ENCODE measurements around the gene MYBPHL. TPM values are rescaled to one million over a fixed set of nuclear protein-coding genes. Genes with fewer than 3 reads are reported as not detected.
A peak's percentile ranks its signal among the peaks of the same experiment; 100 is the strongest.

The MYBPHL gene
- total RNA-seq, 2 donors from 2014 or later: 0.29 TPM; not detected in 1

GRCh38 chr1:109269981-109270622, 36.7 kb downstream of the MYBPHL start:
- intact Hi-C loops (cut with DNase I): loop anchor here in 1 of 2 donors (10.0 kb wide), 1 partner anchor 265 kb away; the partner anchor contains the start of gene GPR61
- DNase-seq (ENCODE audit: low spot score): peak; percentile 78

DNA sequence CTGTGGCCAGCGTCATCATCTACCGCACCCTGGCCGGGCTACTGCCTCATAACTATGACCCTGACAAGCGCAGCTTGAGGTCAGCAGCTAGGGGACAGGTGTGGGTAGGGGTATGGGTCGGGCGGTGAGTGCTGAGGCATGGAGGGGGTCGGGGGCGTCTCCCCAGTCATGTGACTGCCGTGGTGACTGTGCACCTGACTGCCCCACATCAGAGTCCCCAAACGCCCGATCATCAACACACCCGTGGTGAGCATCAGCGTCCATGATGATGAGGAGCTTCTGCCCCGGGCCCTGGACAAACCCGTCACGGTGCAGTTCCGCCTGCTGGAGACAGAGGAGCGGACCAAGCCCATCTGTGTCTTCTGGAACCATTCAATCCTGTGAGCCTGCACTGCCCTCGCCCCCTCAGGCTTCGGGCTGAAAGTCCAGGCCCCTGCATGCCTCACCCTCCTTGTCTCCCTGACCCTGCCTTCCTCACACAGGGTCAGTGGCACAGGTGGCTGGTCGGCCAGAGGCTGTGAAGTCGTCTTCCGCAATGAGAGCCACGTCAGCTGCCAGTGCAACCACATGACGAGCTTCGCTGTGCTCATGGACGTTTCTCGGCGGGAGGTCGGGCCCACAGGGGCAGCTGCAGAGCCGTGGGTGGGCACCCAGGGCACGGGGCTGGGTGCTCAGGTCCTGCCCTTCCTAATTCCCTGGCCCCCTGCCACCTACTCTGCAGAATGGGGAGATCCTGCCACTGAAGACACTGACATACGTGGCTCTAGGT, 37.4 kb downstream of the MYBPHL start:
- intact Hi-C loops (cut with DNase I): loop anchor here in 1 of 2 donors (10.0 kb wide), 1 partner anchor 265 kb away; the partner anchor contains the start of gene GPR61
- DNase-seq (ENCODE audit: low spot score): peak; percentile 71

DNA sequence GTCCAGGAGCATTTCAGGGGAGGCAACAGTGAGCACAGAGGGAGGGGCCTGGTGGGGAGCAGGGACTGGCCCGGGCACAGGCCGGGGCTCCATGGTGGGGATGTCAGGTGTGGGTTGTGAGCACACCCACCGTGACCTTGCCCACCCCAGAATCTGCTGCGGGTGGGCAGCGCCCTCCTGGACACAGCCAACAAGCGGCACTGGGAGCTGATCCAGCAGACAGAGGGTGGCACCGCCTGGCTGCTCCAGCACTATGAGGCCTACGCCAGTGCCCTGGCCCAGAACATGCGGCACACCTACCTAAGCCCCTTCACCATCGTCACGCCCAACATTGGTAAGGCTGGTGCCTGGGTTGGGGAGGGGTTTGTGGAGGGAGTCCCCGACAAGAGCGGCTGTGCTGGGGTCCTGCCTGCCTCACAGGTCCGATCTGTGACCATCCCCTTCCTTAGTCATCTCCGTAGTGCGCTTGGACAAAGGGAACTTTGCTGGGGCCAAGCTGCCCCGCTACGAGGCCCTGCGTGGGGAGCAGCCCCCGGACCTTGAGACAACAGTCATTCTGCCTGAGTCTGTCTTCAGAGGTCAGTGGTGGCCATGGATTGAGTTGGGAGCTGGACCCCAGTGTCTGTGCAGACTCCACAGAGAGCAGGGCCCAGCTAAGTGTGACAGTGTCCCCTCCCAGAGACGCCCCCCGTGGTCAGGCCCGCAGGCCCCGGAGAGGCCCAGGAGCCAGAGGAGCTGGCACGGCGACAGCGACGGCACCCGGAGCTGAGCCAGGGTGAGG, 38.2 kb downstream of the MYBPHL start:
- intact Hi-C loops (cut with DNase I): loop anchor here in 1 of 2 donors (10.0 kb wide), 1 partner anchor 266 kb away; the partner anchor contains the start of gene GPR61
- DNase-seq (ENCODE audit: low spot score): no peak

DNA sequence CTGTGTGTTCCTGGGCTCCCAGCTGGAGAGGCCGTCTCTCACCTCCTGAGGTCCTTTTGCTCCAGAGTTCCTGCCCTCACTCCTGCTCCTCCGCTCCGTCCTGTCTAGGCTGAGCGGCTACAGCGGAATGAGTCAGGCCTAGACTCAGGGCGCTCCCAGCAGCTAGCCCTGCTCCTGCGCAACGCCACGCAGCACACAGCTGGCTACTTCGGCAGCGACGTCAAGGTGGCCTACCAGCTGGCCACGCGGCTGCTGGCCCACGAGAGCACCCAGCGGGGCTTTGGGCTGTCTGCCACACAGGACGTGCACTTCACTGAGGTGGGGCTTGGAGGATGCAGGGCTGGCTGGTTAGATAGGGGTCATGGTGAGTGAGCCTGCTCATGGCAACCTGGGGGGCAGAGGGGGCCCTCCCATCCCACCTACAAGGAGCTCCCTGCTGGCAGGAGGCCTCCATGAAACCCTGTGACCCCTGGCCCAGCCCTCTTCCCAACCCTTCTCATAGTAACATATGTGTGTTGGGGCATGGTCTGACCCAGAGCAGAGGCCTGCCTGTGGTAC, 39.0 kb downstream of the MYBPHL start:
- no peak for DNase-seq (ENCODE audit: low spot score)
- intact Hi-C loops (cut with DNase I): loop anchor here in 1 of 2 donors (10.0 kb wide), 1 partner anchor 267 kb away; the partner anchor contains the start of gene GPR61

DNA sequence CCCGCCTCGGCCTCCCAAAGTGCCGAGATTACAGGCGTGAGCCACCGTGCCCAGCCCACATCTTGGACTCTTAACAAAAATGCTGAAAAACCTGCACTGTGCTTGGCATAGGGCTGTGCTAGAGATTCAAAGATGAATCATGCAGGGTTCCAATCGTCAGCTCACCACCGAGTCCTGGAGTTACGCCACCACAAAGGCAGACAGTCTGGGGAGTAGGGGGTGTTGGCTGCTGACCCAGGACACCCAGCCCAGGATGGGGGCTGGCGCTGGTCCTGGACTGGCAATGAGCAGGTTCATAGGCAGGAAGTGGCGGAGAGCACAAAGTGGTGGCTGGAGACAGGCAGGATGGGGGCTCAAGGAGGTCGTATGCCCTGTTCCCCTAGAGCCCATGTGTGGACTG, 39.8 kb downstream of the MYBPHL start:
- no peak for DNase-seq (ENCODE audit: low spot score)
- intact Hi-C loops (cut with DNase I): loop anchor here in 1 of 2 donors (10.0 kb wide), 1 partner anchor 268 kb away; the partner anchor contains the start of gene GPR61

DNA sequence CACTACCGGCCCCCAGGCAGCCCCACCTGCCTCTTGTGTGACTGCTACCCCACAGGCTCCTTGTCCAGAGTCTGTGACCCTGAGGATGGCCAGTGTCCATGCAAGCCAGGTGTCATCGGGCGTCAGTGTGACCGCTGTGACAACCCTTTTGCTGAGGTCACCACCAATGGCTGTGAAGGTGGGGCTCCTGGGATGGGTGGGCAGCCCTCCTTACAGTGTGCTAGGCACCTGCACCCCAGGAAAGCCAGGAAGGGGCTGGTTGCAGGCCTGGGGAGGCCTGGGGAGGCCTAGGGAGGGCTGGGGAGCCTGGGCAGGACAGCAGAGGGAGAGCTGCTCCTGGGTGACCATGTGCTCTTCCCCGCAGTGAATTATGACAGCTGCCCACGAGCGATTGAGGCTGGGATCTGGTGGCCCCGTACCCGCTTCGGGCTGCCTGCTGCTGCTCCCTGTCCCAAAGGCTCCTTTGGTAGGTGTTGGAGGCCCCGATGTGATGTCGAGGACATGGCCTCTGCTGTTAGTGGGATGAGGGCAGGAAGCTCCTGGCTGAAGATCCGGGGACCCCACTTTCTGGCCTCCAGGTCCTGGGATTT, 41.0 kb downstream of the MYBPHL start:
- DNase-seq (ENCODE audit: low spot score): no peak
- intact Hi-C loops (cut with DNase I): loop anchor here in 1 of 2 donors (10.0 kb wide), 1 partner anchor 269 kb away; the partner anchor contains the start of gene GPR61

DNA sequence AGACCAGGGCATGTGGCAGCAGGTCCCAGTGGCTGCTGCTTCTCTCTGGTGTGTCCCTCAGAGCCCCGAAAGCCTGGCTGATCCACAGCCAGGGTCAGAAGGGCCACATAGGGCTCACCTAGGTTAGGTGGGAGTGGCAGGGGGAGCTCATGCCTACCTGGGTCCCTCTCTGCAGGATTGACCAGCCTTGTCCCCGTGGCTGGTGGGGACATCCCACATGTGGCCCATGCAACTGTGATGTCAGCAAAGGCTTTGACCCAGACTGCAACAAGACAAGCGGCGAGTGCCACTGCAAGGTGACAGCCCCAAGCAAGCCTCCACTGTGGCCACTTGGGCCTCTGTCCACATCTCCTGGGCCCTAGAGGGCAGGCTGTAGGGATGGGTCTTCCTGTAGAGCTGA, 41.8 kb downstream of the MYBPHL start:
- intact Hi-C loops (cut with DNase I): loop anchor here in 1 of 2 donors (10.0 kb wide), 1 partner anchor 270 kb away; the partner anchor contains the start of gene GPR61
- DNase-seq (ENCODE audit: low spot score): no peak

- intact Hi-C loops (cut with DNase I): loop anchor here (1.0 to 10.0 kb wide), 3 partner anchors 48 to 270 kb away; partner anchors contain the start of gene GPR61 (in 1 of the 2)
- DNase-seq (ENCODE audit: low spot score): no peak
These were observed 42.4 kb downstream of the MYBPHL start for GRCh38 chr1:109264379-109264755.

GRCh38 chr1:109263597-109264378, 43.0 kb downstream of the MYBPHL start:
- DNase-seq (ENCODE audit: low spot score): peak; percentile 94
- intact Hi-C loops (cut with DNase I): loop anchor here (1.0 to 10.0 kb wide), 3 partner anchors 49 to 271 kb away; partner anchors contain the start of gene GPR61 (in 1 of the 2)

GRCh38 chr1:109263234-109263596, 43.6 kb downstream of the MYBPHL start:
- intact Hi-C loops (cut with DNase I): loop anchor here (5.0 to 10.0 kb wide), 2 partner anchors 269 to 272 kb away; partner anchors contain the start of gene GPR61 (in 1 of the 2)
- no peak for DNase-seq (ENCODE audit: low spot score)

DNA sequence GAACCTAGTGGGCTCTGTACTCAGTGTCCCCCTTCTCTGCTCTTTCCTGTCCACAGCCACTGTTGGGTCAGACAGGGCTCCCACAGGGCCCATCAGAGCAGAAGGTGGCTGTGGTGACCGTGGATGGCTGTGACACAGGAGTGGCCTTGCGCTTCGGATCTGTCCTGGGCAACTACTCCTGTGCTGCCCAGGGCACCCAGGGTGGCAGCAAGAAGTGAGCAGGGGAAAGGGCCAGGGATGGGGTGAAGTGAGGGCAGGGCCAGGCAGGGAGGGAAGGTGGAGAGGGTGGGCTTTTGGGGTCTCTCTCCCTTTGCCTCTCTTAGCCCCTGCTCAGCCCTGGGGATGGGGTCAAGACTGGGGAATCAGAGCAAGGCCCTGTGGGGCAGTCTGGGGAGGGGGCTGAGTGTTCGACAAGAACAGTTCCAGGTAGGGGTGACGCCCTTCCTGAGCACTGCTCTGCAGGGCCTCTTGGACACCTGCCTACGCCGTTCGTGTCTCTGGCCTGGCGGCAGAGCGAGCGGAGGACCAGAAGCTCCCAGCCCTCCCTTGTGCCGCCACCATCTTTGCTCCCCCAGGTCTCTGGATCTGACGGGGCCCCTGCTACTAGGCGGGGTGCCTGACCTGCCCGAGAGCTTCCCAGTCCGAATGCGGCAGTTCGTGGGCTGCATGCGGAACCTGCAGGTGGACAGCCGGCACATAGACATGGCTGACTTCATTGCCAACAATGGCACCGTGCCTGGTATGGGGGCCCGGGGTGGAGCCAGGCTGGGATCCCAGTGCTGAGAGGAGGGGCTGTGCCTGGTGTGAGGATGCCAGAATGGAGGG, 44.4 kb downstream of the MYBPHL start:
- DNase-seq (ENCODE audit: low spot score): no peak
- intact Hi-C loops (cut with DNase I): loop anchor here (5.0 to 10.0 kb wide), 2 partner anchors 270 to 272 kb away; partner anchors contain the start of gene GPR61 (in 1 of the 2)

DNA sequence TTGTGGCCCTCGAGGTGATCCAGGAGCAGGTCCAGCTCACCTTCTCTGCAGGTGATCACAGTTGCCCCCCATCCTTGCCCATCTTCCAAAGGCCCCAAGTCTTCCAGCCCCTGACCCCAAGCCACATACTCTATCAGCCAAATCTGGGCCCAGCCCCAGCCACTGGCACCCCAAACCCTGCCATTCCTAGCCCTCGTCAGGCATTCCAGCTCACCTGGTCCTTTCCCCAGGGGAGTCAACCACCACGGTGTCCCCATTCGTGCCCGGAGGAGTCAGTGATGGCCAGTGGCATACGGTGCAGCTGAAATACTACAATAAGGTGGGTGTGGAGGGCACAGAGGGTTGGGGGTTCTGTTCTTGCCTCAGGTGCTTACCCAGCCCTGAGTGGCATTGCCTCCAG, 45.2 kb downstream of the MYBPHL start:
- intact Hi-C loops (cut with DNase I): loop anchor here (5.0 to 10.0 kb wide), 2 partner anchors 271 to 273 kb away; partner anchors contain the start of gene GPR61 (in 1 of the 2)
- DNase-seq (ENCODE audit: low spot score): no peak

- intact Hi-C loops (cut with DNase I): loop anchor here (5.0 to 10.0 kb wide), 2 partner anchors 271 to 274 kb away; partner anchors contain the start of gene GPR61 (in 1 of the 2)
- DNase-seq (ENCODE audit: low spot score): no peak
These were observed 45.8 kb downstream of the MYBPHL start for GRCh38 chr1:109261006-109261405.

- intact Hi-C loops (cut with DNase I): loop anchor here (5.0 to 10.0 kb wide), 2 partner anchors 272 to 275 kb away; partner anchors contain the start of gene GPR61 (in 1 of the 2)
- DNase-seq (ENCODE audit: low spot score): no peak
These were observed 46.9 kb downstream of the MYBPHL start for GRCh38 chr1:109259674-109260557.
